ENCODE measurements around the gene ITGA8. TPM values are rescaled to one million over a fixed set of nuclear protein-coding genes. Genes with fewer than 3 reads are reported as not detected.

The ITGA8 gene
- total and polyA plus RNA-seq, 11 donors, result 0.50 to 4.3 (median 1.5) TPM

DNA sequence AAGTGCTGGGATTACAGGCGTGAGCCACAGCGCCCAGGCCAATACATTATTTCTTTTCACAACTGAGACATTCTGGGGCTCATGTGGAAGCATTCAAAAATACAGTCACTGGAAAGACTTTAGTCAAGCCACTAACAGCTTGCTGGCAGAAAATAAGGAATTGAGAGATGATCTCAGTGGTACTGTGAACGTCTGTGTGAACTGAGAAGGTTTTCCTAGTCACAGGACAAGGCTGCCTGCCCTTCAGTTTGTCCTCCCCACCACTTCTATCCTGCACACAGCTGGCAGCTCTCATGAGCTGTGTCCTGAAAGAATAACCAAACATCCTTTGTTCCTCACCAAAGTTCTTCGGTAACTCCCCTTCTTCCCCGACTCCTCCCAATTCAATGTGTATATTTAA lies 31.3 kb upstream of the ITGA8 start:
- WGBS, 4 donors, result 64 to 75% (median 69%) methylated on average over 5 of the region's 5 CpGs
- DNase-seq (no peak), ATAC-seq (peak in 1 of 4 donors; percentile 42)
- no peak overlapping the region for H3K27ac ChIP-seq
- H3K9me3 ChIP-seq, result no peaks in the 10 kb centered on the region
- TF ChIP-seq, protein P1, sequence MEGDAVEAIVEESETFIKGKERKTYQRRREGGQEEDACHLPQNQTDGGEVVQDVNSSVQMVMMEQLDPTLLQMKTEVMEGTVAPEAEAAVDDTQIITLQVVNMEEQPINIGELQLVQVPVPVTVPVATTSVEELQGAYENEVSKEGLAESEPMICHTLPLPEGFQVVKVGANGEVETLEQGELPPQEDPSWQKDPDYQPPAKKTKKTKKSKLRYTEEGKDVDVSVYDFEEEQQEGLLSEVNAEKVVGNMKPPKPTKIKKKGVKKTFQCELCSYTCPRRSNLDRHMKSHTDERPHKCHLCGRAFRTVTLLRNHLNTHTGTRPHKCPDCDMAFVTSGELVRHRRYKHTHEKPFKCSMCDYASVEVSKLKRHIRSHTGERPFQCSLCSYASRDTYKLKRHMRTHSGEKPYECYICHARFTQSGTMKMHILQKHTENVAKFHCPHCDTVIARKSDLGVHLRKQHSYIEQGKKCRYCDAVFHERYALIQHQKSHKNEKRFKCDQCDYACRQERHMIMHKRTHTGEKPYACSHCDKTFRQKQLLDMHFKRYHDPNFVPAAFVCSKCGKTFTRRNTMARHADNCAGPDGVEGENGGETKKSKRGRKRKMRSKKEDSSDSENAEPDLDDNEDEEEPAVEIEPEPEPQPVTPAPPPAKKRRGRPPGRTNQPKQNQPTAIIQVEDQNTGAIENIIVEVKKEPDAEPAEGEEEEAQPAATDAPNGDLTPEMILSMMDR (IDR thresholded peaks at IDR 0.05), result no peak
- TF ChIP-seq POLR2A (IDR thresholded peaks at IDR 0.05), result no peak
- no peaks in the 10 kb centered on the region for H3K27me3 ChIP-seq
- H3K4me3 ChIP-seq, result no peak overlapping the region
- H3K4me1 ChIP-seq, result peaks cover 0 to 7% (median 0%) of the 10 kb centered on the region in 12 donors
- intact Hi-C loops (cut with DNase I), result no loop called here
- no peaks in the 10 kb centered on the region for H3K36me3 ChIP-seq

DNA sequence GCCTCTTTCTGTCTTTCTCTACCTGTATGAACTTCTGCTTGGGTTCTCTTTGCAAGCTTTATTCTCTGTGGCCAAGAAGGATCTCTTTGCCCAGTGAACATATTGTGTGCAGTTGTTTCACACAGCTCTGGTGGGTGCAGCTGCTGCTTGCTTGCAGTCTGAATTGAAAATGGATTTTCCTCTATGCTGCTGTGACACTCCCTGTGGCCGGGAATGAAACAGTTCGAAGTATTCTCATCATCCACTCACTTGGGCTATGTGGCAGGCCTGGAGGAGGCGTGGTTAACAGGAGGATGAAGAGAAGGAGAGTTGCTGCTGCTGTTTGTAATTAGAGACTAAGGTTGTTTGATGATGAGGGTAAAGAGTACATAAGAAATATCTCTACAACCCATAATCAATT lies 28.4 kb upstream of the ITGA8 start:
- H3K36me3 ChIP-seq, result no peaks in the 10 kb centered on the region
- no peak overlapping the region for H3K4me3 ChIP-seq
- TF ChIP-seq, protein P1 (IDR thresholded peaks at IDR 0.05), result no peak
- TF ChIP-seq POLR2A (IDR thresholded peaks at IDR 0.05), result no peak
- DNase-seq (no peak), ATAC-seq (no peak)
- H3K9me3 ChIP-seq, result no peaks in the 10 kb centered on the region
- intact Hi-C loops (cut with DNase I), result no loop called here
- H3K27me3 ChIP-seq, result no peaks in the 10 kb centered on the region
- H3K4me1 ChIP-seq, result peaks cover 0 to 8% (median 0%) of the 10 kb centered on the region in 12 donors
- H3K27ac ChIP-seq, result no peak overlapping the region
- WGBS, 4 donors, result 48 to 63% (median 58%) methylated on average over 3 of the region's 3 CpGs

DNA sequence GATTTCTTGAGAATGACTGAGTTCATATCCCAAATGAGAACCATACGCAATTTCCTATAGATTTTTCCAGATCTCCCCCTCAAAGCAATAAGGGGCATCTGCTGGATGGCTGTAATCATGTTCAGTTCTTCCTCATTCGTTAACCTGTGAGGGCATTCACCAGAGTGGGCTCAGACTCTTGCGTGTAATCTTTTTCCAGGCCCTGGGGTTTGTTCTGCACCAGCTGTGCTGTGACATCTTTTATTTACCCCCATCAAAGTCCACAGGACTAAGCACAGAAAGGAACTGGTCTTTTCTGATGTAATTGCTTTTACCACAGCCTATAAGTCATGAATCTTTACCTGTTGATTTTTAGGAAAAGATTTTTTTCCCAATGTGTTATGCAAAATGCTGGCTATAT lies 27.9 kb upstream of the ITGA8 start:
- H3K9me3 ChIP-seq, result no peaks in the 10 kb centered on the region
- no peak overlapping the region for H3K4me3 ChIP-seq
- H3K27me3 ChIP-seq, result no peaks in the 10 kb centered on the region
- no peaks in the 10 kb centered on the region for H3K36me3 ChIP-seq
- H3K27ac ChIP-seq, result no peak overlapping the region
- 83 to 91% (median 90%) methylated on average over 3 of the region's 3 CpGs for WGBS, 4 donors
- H3K4me1 ChIP-seq, result peaks cover 0 to 8% (median 0%) of the 10 kb centered on the region in 12 donors
- DNase-seq, result no peak
- ATAC-seq, result no peak
- no peak for TF ChIP-seq POLR2A (IDR thresholded peaks at IDR 0.05)
- TF ChIP-seq, protein P1 (IDR thresholded peaks at IDR 0.05), result no peak
- intact Hi-C loops (cut with DNase I), result no loop called here

DNA sequence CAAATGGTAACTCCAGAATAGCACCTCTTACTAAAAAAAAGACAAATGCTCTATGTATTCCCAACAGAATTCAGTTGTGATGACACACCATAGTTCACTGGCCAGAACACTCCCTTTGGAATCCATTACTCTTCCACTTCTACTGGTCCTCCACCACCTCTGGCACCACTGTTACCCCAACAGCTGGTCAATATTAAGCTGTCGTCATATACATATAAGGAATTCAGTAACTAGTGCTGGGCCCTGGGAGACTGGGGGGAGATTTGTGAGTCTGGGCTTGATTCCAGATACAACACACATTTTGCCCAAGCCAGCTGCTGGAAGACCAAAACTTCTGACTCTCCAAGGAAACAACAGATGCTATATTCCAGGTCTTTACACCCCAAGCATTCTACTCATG lies 26.0 kb upstream of the ITGA8 start:
- H3K4me3 ChIP-seq, result no peak overlapping the region
- 64 to 83% (median 73%) methylated on average over 1 of the region's 1 CpG for WGBS, 4 donors
- peak; percentile 85 to 93 (median 88) for ATAC-seq
- TF ChIP-seq POLR2A (IDR thresholded peaks at IDR 0.05), result no peak
- H3K9me3 ChIP-seq, result no peaks in the 10 kb centered on the region
- no peaks in the 10 kb centered on the region for H3K36me3 ChIP-seq
- H3K4me1 ChIP-seq, result peaks cover 0 to 8% (median 0%) of the 10 kb centered on the region in 12 donors
- no peaks in the 10 kb centered on the region for H3K27me3 ChIP-seq
- H3K27ac ChIP-seq, result peak overlapping the region in 1 of 12 donors; percentile 40
- intact Hi-C loops (cut with DNase I), result no loop called here
- DNase-seq, result peak in 4 of 5 donors; percentile 45 to 73 (median 54)

Measured in heart left ventricle (tissue), 16 donors.